Fibroblast of pulmonary artery (primary cell): Measurements from ENCODE around the gene NPAS3.

Source experiments
- DNase-seq: peaks from one replicate; pipeline ENCODE4 v3.0.0-alpha.2; 2010; ENCODE audit warnings: low read depth
- H3K4me3 ChIP-seq: replicated peaks from 2 replicates; pipeline ENCODE4 v1.5.1; 2011; ENCODE audit warnings: low read depth, mild to moderate bottlenecking, control low read depth, low read length, moderate library complexity
- TF ChIP-seq, protein P1 (sequence below): IDR thresholded peaks from 2 replicates; pipeline ENCODE4 v1.5.1; 2011; ENCODE audit warnings: mild to moderate bottlenecking, control low read depth, low read length, inconsistent platforms; ENCODE audit errors: missing control alignments

The NPAS3 gene

DNA sequence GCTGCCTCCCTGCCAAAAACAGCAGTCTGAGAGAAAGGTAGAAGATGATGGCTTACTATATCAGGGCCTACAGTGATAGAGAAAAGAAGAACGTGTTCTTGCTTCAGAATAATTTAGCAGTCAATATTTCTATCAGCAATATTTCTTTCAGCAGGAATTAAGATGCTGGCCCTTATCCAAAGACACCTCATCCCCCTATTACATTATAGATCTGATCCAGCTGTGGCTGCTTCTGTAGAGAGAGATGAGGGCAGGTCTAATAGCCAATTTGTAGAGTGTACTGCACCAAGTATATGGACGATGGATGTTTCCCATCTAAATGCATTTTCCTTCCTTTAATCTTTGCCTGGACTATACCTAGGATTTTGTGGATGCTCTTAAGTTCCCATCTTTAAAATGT is 451.7 kb downstream of the NPAS3 start:
- TF ChIP-seq, protein P1, sequence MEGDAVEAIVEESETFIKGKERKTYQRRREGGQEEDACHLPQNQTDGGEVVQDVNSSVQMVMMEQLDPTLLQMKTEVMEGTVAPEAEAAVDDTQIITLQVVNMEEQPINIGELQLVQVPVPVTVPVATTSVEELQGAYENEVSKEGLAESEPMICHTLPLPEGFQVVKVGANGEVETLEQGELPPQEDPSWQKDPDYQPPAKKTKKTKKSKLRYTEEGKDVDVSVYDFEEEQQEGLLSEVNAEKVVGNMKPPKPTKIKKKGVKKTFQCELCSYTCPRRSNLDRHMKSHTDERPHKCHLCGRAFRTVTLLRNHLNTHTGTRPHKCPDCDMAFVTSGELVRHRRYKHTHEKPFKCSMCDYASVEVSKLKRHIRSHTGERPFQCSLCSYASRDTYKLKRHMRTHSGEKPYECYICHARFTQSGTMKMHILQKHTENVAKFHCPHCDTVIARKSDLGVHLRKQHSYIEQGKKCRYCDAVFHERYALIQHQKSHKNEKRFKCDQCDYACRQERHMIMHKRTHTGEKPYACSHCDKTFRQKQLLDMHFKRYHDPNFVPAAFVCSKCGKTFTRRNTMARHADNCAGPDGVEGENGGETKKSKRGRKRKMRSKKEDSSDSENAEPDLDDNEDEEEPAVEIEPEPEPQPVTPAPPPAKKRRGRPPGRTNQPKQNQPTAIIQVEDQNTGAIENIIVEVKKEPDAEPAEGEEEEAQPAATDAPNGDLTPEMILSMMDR = no peak
- no peak for DNase-seq

GRCh38 chr14:33393231-33393894 is 454.7 kb downstream of the NPAS3 start:
- DNase-seq = peak; percentile 4
- TF ChIP-seq, protein P1 = no peak

More for the DNA sequence above, 451.7 kb downstream of the NPAS3 start:
- no peak overlapping the region for H3K4me3 ChIP-seq

GRCh38 chr14:33393895-33394368 is 455.3 kb downstream of the NPAS3 start:
- TF ChIP-seq, protein P1 = no peak
- no peak overlapping the region for H3K4me3 ChIP-seq
- DNase-seq = no peak

More at GRCh38 chr14:33393231-33393894, 454.7 kb downstream of the NPAS3 start:
- no peak overlapping the region for H3K4me3 ChIP-seq

DNA sequence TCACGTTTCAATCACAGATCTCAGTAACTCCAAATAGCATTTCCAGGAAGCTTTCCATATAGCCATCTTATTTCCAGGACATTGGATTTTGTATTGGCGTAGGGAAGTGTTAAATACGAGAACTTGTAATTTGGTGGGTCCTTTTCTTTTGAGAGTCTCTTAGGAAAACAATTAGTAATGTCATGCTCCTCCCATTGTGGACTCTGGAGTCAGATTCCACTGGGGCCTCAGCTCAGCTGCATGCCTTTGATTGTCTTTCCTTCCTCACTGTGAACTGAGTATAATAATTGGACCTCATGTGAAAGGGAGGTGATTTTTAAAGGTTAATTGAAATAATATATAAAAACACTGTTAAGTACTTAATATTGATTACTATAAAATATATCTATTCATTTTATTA is 462.6 kb downstream of the NPAS3 start:
- TF ChIP-seq, protein P1 = no peak
- no peak for DNase-seq
- H3K4me3 ChIP-seq = no peak overlapping the region

- TF ChIP-seq, protein P1 = no peak
- no peak overlapping the region for H3K4me3 ChIP-seq
These were observed 463.9 kb downstream of the NPAS3 start for GRCh38 chr14:33402604-33403003.

GRCh38 chr14:33404054-33404453 is 465.4 kb downstream of the NPAS3 start:
- H3K4me3 ChIP-seq = no peak overlapping the region
- TF ChIP-seq, protein P1 = peak; percentile 15
- peak; percentile 89 for DNase-seq

More at GRCh38 chr14:33402604-33403003, 463.9 kb downstream of the NPAS3 start:
- no peak for DNase-seq
